IMR-90 (cell line): ENCODE data around the gene ZNF771.

Source experiments
- BHLHE40 ChIP-seq: fragments of 150-350 bp; IDR thresholded peaks from 2 replicates; pipeline ENCODE4 v1.6.1; 2016; ENCODE audit warnings: mild to moderate bottlenecking, low read depth, low read length
- CEBPB ChIP-seq: IDR thresholded peaks from 2 replicates; pipeline ENCODE4 v1.6.1; 2012; ENCODE audit warnings: low read depth, low read length, improper control_type of control experiment
- FOS ChIP-seq: fragments of 150-350 bp; IDR thresholded peaks from 2 replicates; pipeline ENCODE4 v1.6.1; 2016; ENCODE audit warnings: low read depth, low read length
- MAFK ChIP-seq: IDR thresholded peaks from 2 replicates; pipeline ENCODE4 v1.6.1; 2012; ENCODE audit warnings: low read depth, low read length, improper control_type of control experiment
- MXI1 ChIP-seq: IDR thresholded peaks from 2 replicates; pipeline ENCODE4 v1.6.1; 2012; ENCODE audit warnings: low read depth, mild to moderate bottlenecking, low read length, moderate library complexity, borderline replicate concordance
- POLR2A ChIP-seq: IDR thresholded peaks from 2 replicates; pipeline ENCODE4 v1.6.1; 2012; ENCODE audit warnings: mild to moderate bottlenecking, low read depth, low read length
- RAD21 ChIP-seq: IDR thresholded peaks from 2 replicates; pipeline ENCODE4 v1.6.1; 2012; ENCODE audit warnings: low read length, improper control_type of control experiment
- RFX5 ChIP-seq: IDR thresholded peaks from 2 replicates; pipeline ENCODE4 v1.8.0; 2012; ENCODE audit warnings: low read depth, mild to moderate bottlenecking, low read length, moderate library complexity
- SMC3 ChIP-seq: fragments of 150-350 bp; IDR thresholded peaks from 2 replicates; pipeline ENCODE4 v1.6.1; 2016; ENCODE audit warnings: low read depth, mild to moderate bottlenecking, antibody characterized with exemption, low read length, moderate library complexity
- TF ChIP-seq, protein P1 (sequence below): conservative IDR thresholded peaks from 2 replicates; pipeline ENCODE4 v1.5.1; 2012; ENCODE audit warnings: mild to moderate bottlenecking, low read depth, low read length, improper control_type of control experiment

DNA sequence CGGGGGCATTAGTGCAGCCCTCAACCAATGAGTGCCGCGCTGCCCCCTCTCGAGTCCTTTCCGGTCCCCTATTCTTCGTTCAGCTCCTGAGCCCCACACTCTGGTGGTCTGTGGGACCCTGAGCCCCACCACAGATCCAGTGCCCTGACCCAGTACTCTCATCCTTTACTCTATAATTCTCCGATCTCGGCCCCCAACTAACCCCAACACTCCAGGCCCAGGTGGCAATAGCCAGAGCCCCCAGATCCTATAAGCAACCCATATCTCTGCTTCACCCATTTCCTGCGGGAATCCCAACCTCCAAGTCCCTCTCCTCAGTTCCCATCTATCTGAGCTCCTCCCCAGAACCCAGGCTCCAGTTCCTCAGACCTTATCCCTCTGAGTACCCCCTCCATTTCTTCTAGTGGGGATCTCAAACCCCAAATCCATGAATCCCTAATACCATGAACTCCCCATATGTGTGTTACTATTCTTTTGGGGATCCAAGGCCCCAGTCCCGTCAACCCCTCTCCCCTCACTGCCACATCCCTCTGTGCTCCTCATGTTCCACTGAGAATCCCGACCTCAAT is 36.1 kb upstream of the ZNF771 start:
- TF ChIP-seq FOS (no peak), MXI1 (no peak), BHLHE40 (no peak), MAFK (no peak), SMC3 (no peak), POLR2A (no peak), RFX5 (no peak), RAD21 (no peak), CEBPB (no peak)
- TF ChIP-seq, protein P1, sequence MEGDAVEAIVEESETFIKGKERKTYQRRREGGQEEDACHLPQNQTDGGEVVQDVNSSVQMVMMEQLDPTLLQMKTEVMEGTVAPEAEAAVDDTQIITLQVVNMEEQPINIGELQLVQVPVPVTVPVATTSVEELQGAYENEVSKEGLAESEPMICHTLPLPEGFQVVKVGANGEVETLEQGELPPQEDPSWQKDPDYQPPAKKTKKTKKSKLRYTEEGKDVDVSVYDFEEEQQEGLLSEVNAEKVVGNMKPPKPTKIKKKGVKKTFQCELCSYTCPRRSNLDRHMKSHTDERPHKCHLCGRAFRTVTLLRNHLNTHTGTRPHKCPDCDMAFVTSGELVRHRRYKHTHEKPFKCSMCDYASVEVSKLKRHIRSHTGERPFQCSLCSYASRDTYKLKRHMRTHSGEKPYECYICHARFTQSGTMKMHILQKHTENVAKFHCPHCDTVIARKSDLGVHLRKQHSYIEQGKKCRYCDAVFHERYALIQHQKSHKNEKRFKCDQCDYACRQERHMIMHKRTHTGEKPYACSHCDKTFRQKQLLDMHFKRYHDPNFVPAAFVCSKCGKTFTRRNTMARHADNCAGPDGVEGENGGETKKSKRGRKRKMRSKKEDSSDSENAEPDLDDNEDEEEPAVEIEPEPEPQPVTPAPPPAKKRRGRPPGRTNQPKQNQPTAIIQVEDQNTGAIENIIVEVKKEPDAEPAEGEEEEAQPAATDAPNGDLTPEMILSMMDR, result no peak
